ENCODE data around the gene OVOL3. TPM values are rescaled to one million over a fixed set of nuclear protein-coding genes. Genes with fewer than 3 reads are reported as not detected.

The OVOL3 gene
- total RNA-seq, 2 donors from 2014 or later: not detected

DNA sequence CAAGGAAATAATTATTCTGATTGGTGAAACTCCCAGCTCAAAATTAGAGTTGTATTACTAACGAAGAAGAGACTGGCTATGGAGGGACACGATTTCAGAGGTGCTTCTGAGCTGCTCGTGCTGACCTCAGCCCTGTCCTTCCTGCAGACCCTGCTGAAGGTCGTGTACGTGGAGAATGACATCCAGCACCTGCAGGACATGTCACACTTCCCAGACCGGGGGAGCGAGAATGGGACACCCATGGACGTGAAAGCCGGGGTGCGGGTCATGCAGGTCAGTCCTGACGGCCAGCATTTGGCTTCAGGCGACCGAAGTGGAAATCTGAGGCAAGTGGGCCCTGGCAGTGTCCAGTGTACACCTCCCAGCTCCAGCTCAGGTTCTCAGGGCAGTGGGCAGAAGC, 28.0 kb upstream of the OVOL3 start:
- H3K27me3 ChIP-seq (replicated peaks; ENCODE audit: insufficient read depth): no peaks in the 10 kb centered on the region
- DNase-seq (ENCODE audit: low spot score): no peak
- H3K4me1 ChIP-seq (replicated peaks): no peaks in the 10 kb centered on the region
- H3K27ac ChIP-seq: no peak overlapping the region
- 93% methylated on average over 13 of the region's 13 CpGs for WGBS
- no peaks in the 10 kb centered on the region for H3K9me3 ChIP-seq
- H3K4me3 ChIP-seq: no peak overlapping the region
- no peaks in the 10 kb centered on the region for H3K36me3 ChIP-seq
- intact Hi-C loops (cut with DNase I): no loop called here
- TF ChIP-seq POLR2A (IDR thresholded peaks at IDR 0.05) (no peak), POLR2AphosphoS5 (IDR thresholded peaks at IDR 0.05) (no peak)
- TF ChIP-seq, protein P1, sequence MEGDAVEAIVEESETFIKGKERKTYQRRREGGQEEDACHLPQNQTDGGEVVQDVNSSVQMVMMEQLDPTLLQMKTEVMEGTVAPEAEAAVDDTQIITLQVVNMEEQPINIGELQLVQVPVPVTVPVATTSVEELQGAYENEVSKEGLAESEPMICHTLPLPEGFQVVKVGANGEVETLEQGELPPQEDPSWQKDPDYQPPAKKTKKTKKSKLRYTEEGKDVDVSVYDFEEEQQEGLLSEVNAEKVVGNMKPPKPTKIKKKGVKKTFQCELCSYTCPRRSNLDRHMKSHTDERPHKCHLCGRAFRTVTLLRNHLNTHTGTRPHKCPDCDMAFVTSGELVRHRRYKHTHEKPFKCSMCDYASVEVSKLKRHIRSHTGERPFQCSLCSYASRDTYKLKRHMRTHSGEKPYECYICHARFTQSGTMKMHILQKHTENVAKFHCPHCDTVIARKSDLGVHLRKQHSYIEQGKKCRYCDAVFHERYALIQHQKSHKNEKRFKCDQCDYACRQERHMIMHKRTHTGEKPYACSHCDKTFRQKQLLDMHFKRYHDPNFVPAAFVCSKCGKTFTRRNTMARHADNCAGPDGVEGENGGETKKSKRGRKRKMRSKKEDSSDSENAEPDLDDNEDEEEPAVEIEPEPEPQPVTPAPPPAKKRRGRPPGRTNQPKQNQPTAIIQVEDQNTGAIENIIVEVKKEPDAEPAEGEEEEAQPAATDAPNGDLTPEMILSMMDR (IDR thresholded peaks at IDR 0.05): no peak

DNA sequence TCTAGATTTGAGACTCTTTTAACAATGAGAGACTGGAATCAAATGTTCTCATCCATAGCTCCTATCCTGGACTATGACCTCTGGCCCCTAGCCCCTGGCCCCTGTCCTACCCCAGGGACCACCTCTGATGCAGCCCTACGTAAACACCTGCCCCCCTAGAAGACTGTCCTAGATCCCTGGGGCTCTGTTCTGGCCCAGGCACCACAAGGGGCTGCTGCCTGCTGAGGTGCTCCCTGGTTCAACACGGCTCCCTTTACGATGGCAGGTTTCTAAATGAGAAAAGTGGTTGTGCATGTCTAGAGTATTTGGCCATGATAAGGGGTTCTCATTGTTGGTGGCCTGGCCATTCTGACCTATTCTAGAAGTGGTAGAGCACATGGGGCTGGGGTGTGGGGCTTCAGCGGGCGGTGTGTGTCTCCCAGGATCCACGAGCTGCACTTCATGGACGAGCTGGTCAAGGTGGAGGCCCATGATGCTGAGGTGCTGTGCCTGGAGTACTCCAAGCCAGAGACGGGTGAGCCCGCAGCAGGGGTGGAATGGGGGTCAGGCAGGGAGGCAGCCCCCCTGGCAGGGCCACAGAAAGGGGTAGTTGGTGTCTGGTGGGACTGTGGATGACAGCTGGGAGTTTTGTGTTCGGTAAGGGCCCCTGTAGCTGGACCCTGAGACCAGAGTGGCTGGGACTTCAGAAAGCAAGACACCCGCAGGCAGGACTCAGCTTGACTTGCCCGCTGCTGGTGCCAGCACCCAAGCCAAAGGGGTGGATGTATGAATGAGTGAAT, 26.5 kb upstream of the OVOL3 start:
- no peak for DNase-seq (ENCODE audit: low spot score)
- intact Hi-C loops (cut with DNase I): no loop called here
- H3K4me3 ChIP-seq: no peak overlapping the region
- H3K36me3 ChIP-seq: no peaks in the 10 kb centered on the region
- no peak overlapping the region for H3K27ac ChIP-seq
- no peaks in the 10 kb centered on the region for H3K27me3 ChIP-seq (replicated peaks; ENCODE audit: insufficient read depth)
- H3K4me1 ChIP-seq (replicated peaks): no peaks in the 10 kb centered on the region
- TF ChIP-seq POLR2AphosphoS5 (IDR thresholded peaks at IDR 0.05) (no peak), POLR2A (IDR thresholded peaks at IDR 0.05) (no peak)
- TF ChIP-seq, protein P1 (IDR thresholded peaks at IDR 0.05): no peak
- 92% methylated on average over 12 of the region's 12 CpGs for WGBS
- no peaks in the 10 kb centered on the region for H3K9me3 ChIP-seq

DNA sequence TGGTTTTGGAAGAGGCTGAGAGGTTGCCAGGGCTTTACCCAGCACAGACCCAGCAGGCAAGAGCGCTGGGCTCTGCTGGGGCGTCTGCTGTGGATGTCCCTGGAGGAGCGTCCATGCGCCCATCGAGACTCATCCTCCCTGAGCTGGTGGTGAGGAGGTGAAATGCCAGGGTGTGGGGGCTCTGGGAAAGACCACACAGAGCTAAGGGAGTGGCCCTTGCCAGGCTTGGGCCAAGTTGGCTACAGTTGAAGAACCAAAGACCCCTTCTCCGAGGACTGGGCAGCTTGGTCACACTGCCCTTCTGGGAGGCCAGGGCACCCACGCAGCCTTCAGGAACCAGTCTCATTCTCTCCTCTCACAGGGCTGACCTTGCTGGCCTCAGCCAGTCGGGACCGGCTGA, 24.6 kb upstream of the OVOL3 start:
- Histone ChIP-seq H3K4me3 (no peak overlapping the region), H3K9me3 (no peaks in the 10 kb centered on the region), H3K27ac (no peak overlapping the region), H3K27me3 (replicated peaks; ENCODE audit: insufficient read depth) (no peaks in the 10 kb centered on the region), H3K4me1 (replicated peaks) (no peaks in the 10 kb centered on the region), H3K36me3 (no peaks in the 10 kb centered on the region)
- no peak for DNase-seq (ENCODE audit: low spot score)
- 98% methylated on average over 9 of the region's 9 CpGs for WGBS
- TF ChIP-seq, protein P1 (IDR thresholded peaks at IDR 0.05): no peak
- TF ChIP-seq POLR2AphosphoS5 (IDR thresholded peaks at IDR 0.05) (no peak), POLR2A (IDR thresholded peaks at IDR 0.05) (no peak)
- intact Hi-C loops (cut with DNase I): no loop called here

DNA sequence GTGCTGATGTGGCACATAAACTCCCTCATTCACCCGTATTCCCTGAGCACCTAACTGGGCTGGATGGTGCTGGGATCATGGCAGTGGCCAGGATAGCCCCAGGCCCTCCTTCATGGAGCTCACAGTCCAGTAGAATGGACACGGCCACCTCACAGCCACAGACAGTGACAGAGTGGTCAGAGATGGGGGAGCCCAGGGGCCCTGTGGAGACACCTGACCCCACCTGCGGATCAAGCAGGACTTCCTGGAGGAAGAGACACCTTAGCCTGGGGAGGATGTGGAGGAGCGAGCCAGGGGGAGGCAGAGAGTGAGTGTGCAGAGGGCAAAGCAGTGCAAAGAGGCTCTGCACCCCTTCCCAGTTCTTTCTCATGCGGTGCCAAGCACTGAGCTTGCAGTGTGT, 21.1 kb upstream of the OVOL3 start:
- Histone ChIP-seq H3K36me3 (no peaks in the 10 kb centered on the region), H3K27ac (no peak overlapping the region), H3K4me3 (no peak overlapping the region), H3K4me1 (replicated peaks) (no peaks in the 10 kb centered on the region), H3K9me3 (no peaks in the 10 kb centered on the region), H3K27me3 (replicated peaks; ENCODE audit: insufficient read depth) (no peaks in the 10 kb centered on the region)
- TF ChIP-seq POLR2AphosphoS5 (IDR thresholded peaks at IDR 0.05): no peak
- intact Hi-C loops (cut with DNase I): no loop called here
- no peak for DNase-seq (ENCODE audit: low spot score)
- WGBS: 100% methylated on average over 5 of the region's 5 CpGs

DNA sequence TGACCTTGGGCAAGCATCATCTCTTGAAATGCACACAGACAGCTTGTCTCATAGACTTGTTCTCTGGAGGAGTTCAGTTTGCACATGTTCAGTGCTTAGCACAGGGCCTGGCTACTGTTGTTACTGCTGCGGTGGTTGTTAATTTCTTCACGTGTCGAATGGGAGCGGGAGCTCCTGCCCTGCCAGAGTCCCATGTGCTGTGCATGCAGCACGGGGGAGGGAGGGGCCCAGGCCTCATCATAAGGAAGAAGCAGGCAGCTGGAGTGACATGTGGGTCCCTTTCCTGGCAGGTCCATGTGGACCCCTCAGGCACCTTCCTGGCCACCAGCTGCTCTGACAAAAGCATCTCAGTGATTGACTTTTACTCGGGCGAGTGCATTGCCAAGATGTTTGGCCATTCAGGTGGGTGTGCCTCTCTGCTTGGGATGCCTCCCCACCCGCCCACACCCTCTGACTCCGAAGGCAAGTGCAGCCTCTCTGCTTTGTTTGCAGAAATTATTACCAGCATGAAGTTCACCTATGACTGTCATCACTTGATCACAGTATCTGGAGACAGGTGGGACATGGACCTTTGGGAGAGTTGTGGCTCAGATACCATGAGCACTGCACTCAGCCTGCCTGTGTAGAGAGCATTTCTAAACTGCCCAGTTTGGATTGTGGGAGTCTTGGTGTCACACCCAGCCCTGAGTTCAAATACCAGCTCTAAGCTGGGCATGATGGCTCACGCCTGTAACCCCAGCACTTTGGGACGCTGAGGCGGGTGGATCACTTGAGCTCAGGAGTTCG, 19.8 kb upstream of the OVOL3 start:
- DNase-seq (ENCODE audit: low spot score): no peak
- H3K27me3 ChIP-seq (replicated peaks; ENCODE audit: insufficient read depth): no peaks in the 10 kb centered on the region
- WGBS: 79% methylated on average over 13 of the region's 13 CpGs
- no peaks in the 10 kb centered on the region for H3K4me1 ChIP-seq (replicated peaks)
- no peak for TF ChIP-seq POLR2AphosphoS5 (IDR thresholded peaks at IDR 0.05)
- TF ChIP-seq POLR2A (IDR thresholded peaks at IDR 0.05): no peak
- TF ChIP-seq, protein P1 (IDR thresholded peaks at IDR 0.05): no peak
- H3K36me3 ChIP-seq: no peaks in the 10 kb centered on the region
- intact Hi-C loops (cut with DNase I): no loop called here
- H3K4me3 ChIP-seq: no peak overlapping the region
- H3K27ac ChIP-seq: no peak overlapping the region
- H3K9me3 ChIP-seq: no peaks in the 10 kb centered on the region

Data from prostate gland (tissue), 2 donors.